ENCODE data around the gene BCL7C. TPM values are rescaled to one million over a fixed set of nuclear protein-coding genes. Genes with fewer than 3 reads are reported as not detected.

Gene BCL7C
- total and polyA plus RNA-seq, 2 of the 8 experiments (the other 6 are each of a cell fraction or from before 2014, with no cell fraction given) = 8.6 to 17.2 TPM

DNA sequence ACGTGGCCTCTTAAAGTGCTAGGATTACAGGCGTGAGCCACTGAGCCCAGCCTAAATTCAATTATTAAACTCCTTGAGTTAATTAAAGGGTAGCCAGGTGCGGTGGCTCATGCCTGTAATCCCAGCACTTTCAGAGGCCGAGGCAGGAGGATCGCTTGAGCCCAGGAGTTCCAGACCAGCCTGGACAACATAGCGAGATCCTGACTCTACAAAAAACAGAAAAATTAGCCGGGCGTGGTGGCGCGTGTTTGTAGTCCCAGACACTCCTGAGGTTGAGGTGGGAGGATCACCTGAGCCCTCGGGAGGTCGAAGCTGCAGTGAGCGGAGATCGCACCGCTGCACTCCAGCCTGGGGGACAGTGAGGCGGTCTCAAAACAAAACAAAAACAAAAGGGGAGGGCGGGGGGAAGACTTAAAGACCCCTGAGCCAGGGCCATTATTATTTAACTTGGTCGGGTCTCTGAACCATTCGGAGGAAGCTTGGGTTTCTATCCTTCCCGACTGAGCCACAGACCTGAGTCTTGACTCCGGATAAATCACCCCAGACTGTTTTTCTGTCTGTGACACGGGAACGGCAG, 19.5 kb downstream of the BCL7C start:
- Histone ChIP-seq H3K4me2 (ENCODE audit: insufficient read depth in 1 of 2, low read depth in 2 of 2, low read length in 2 of 2) (peak overlapping the region; percentile 84 to 86), H3K4me1 (replicated peaks in 1 of 4; ENCODE audit: control insufficient read depth in 3 of 4, insufficient read depth in 4 of 4, low read length in 3 of 4) (peaks cover 0 to 6% (median 3%) of the 10 kb centered on the region in 4 experiments; a peak in 5 of 7 replicates), H3K23me2 (ENCODE audit: low read depth, low read length) (peaks cover 12% of the 10 kb centered on the region), H2BK120ac (replicated peaks; ENCODE audit: low read depth, low read length) (no peak overlapping the region), H3K9ac (replicated peaks in 1 of 4; ENCODE audit: extremely low read depth in 1 of 4, low read depth in 3 of 4, low read length in 3 of 4) (no peak overlapping the region), H2BK20ac (ENCODE audit: low read length) (no peak overlapping the region), H3K79me2 (ENCODE audit: control insufficient read depth in 1 of 2, insufficient read depth in 2 of 2, low read length in 2 of 2) (peaks cover 0 to 6% of the 10 kb centered on the region in 2 experiments; a peak in 1 of 4 replicates), H3K27me3 (replicated peaks in 1 of 4; ENCODE audit: control insufficient read depth in 3 of 4, extremely low read depth in 1 of 4, insufficient read depth in 3 of 4, low read length in 3 of 4) (peaks cover 0 to 26% (median 11%) of the 10 kb centered on the region in 4 experiments; a peak in 5 of 7 replicates), H2BK15ac (ENCODE audit: low read length) (no peak overlapping the region), H3K56ac (replicated peaks; ENCODE audit: insufficient read length, low read depth, low read length) (no peak overlapping the region), H4K8ac (ENCODE audit: extremely low read depth, insufficient read depth, low read length) (peak overlapping the region; percentile 97), H3K36me3 (ENCODE audit: control insufficient read depth in 2 of 4, insufficient read depth in 4 of 4, low read length in 3 of 4) (no peaks in the 10 kb centered on the region), H4K5ac (ENCODE audit: insufficient read length, low read depth, low read length) (no peak overlapping the region), H3K4me3 (ENCODE audit: extremely low read depth in 1 of 4, insufficient read depth in 2 of 4, low read depth in 3 of 4, low read length in 4 of 4) (peak overlapping the region; percentile 61 to 97 (median 92)), H3K79me1 (ENCODE audit: low read depth, low read length) (no peaks in the 10 kb centered on the region; the same call in 1 of the 2 replicates), H4K91ac (replicated peaks; ENCODE audit: insufficient read length, low read length) (no peak overlapping the region), H3K27ac (ENCODE audit: low read depth, low read length) (no peak overlapping the region), H2BK12ac (ENCODE audit: low read depth, low read length) (no peak overlapping the region), H3K9me3 (ENCODE audit: insufficient read depth in 2 of 2, low read depth in 1 of 2, low read length in 1 of 2) (no peaks in the 10 kb centered on the region), H3K23ac (ENCODE audit: insufficient read length) (no peak overlapping the region), H3K4ac (replicated peaks; ENCODE audit: insufficient read length, low read depth, low read length) (no peak overlapping the region), H4K20me1 (replicated peaks in 1 of 2; ENCODE audit: control insufficient read depth in 1 of 2, insufficient read depth in 2 of 2, low read length in 2 of 2) (no peaks in the 10 kb centered on the region), H2AK5ac (ENCODE audit: low read depth, low read length) (no peak overlapping the region), H3K14ac (ENCODE audit: insufficient read length) (no peak overlapping the region), H2AFZ (ENCODE audit: low read length) (no peak overlapping the region), H3K18ac (ENCODE audit: extremely low read depth, low read length) (no peak overlapping the region), H2BK5ac (ENCODE audit: low read depth, low read length) (no peak overlapping the region)
- 38% methylated on average over 23 of the region's 23 CpGs; no CpG with 5 or more reads in 1 of the 2 experiments for WGBS, 2 experiments (ENCODE audit: extremely low coverage in 1 of 2, insufficient coverage in 1 of 2, insufficient read length in 1 of 2, insufficient replicate concordance in 2 of 2, low coverage in 1 of 2, low lambda C conversion rate in 2 of 2, missing lambda C conversion rate in 1 of 2)
- no peak for DNase-seq (ENCODE audit: low read depth in 1 of 2, low spot score in 2 of 2)
- no peak for TF ChIP-seq CBX8 (IDR thresholded peaks at IDR 0.05; ENCODE audit: borderline replicate concordance, low read depth, low read length)
- TF ChIP-seq MAFK (IDR thresholded peaks at IDR 0.05; ENCODE audit: low read depth, low read length) = no peak
- no peak for TF ChIP-seq KDM5A (IDR thresholded peaks at IDR 0.05; ENCODE audit: low read length)
- TF ChIP-seq, protein P1, sequence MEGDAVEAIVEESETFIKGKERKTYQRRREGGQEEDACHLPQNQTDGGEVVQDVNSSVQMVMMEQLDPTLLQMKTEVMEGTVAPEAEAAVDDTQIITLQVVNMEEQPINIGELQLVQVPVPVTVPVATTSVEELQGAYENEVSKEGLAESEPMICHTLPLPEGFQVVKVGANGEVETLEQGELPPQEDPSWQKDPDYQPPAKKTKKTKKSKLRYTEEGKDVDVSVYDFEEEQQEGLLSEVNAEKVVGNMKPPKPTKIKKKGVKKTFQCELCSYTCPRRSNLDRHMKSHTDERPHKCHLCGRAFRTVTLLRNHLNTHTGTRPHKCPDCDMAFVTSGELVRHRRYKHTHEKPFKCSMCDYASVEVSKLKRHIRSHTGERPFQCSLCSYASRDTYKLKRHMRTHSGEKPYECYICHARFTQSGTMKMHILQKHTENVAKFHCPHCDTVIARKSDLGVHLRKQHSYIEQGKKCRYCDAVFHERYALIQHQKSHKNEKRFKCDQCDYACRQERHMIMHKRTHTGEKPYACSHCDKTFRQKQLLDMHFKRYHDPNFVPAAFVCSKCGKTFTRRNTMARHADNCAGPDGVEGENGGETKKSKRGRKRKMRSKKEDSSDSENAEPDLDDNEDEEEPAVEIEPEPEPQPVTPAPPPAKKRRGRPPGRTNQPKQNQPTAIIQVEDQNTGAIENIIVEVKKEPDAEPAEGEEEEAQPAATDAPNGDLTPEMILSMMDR (IDR thresholded peaks at IDR 0.05; ENCODE audit: control extremely low read depth in 1 of 3, insufficient read depth in 1 of 3, low read depth in 1 of 3, low read length in 3 of 3) = no peak
- POLR2A ChIA-PET (ENCODE audit: partially characterized antibody) = interaction anchor here (0.9 to 4.6 kb wide), 19 partner anchors 11 to 96 kb away, joined by 3 to 40 read pairs (median 6); partner anchors contain the start of genes CTF1, FBXL19 and ZNF629
- no peak for FAIRE-seq
- CTCF ChIA-PET (ENCODE audit: partially characterized antibody) = interaction anchor here (0.7 to 10.1 kb wide), 8 partner anchors 18 to 100 kb away, joined by 3 to 49 read pairs (median 6); no protein-coding TSS in a partner anchor
